Neural progenitor cell (in vitro differentiated cells): ENCODE measurements around the gene OTUD7B. TPM values are rescaled to one million over a fixed set of nuclear protein-coding genes. Genes with fewer than 3 reads are reported as not detected.
A peak's percentile ranks its signal among the peaks of the same experiment; 100 is the strongest.

Source experiments
- DNase-seq: peaks from one replicate; pipeline ENCODE4 v3.0.0-alpha.2; 2016; ENCODE audit warnings: low spot score
- H2AFZ ChIP-seq: fragments of 200-600 bp; sonication (generic); replicated peaks from 2 replicates; pipeline ENCODE4 v1.6.1; 2016; ENCODE audit warnings: antibody characterized with exemption
- H3F3A ChIP-seq: fragments of 200-600 bp; sonication (generic); 2 replicates; pipeline ENCODE4 v1.6.1; 2016; ENCODE audit warnings: antibody characterized with exemption, low read depth
- H3K27ac ChIP-seq: fragments of 200-600 bp; sonication (generic); 2 replicates; pipeline ENCODE4 v1.5.1; 2016; ENCODE audit warnings: mild to moderate bottlenecking
- H3K27me3 ChIP-seq: fragments of 200-600 bp; sonication (generic); 2 replicates; pipeline ENCODE4 v1.6.1; 2016; ENCODE audit warnings: mild to moderate bottlenecking, moderate library complexity
- H3K36me3 ChIP-seq: fragments of 200-600 bp; sonication (generic); 2 replicates; pipeline ENCODE4 v1.5.1; 2016
- H3K4me1 ChIP-seq: fragments of 200-600 bp; sonication (generic); 2 replicates; pipeline ENCODE4 v1.6.1; 2016; ENCODE audit warnings: mixed run types
- H3K4me2 ChIP-seq: fragments of 200-600 bp; sonication (generic); 2 replicates; pipeline ENCODE4 v1.6.1; 2016
- H3K4me3 ChIP-seq: fragments of 200-600 bp; sonication (generic); 2 replicates; pipeline ENCODE4 v1.5.1; 2016
- H3K79me2 ChIP-seq: fragments of 200-600 bp; sonication (generic); 2 replicates; pipeline ENCODE4 v1.6.1; 2016; ENCODE audit warnings: low read depth
- H3K9ac ChIP-seq: fragments of 200-600 bp; sonication (generic); 2 replicates; pipeline ENCODE4 v1.6.1; 2016
- H3K9me3 ChIP-seq: fragments of 200-600 bp; sonication (generic); 2 replicates; pipeline ENCODE4 v1.5.1; 2016; ENCODE audit warnings: low read depth
- H4K20me1 ChIP-seq: fragments of 200-600 bp; sonication (generic); 2 replicates; pipeline ENCODE4 v1.6.1; 2016; ENCODE audit warnings: low read depth
- H3K27ac Mint-ChIP-seq: 3 replicates; pipeline ENCODE4 v1.8.0; 2021; ENCODE audit warnings: mixed read lengths
- H3K27me3 Mint-ChIP-seq: 2 replicates; pipeline ENCODE4 v1.8.0; 2022; ENCODE audit warnings: low read depth, mild to moderate bottlenecking, inconsistent platforms, moderate library complexity, mixed read lengths; ENCODE audit not compliant: insufficient read depth
- H3K36me3 Mint-ChIP-seq: 3 replicates; pipeline ENCODE4 v1.8.0; 2021; ENCODE audit warnings: mixed read lengths
- H3K4me1 Mint-ChIP-seq: 3 replicates; pipeline ENCODE4 v1.8.0; 2021; ENCODE audit warnings: mixed read lengths
- H3K4me3 Mint-ChIP-seq: 3 replicates; pipeline ENCODE4 v1.8.0; 2021; ENCODE audit warnings: mild to moderate bottlenecking, moderate library complexity, mixed read lengths
- H3K9me3 Mint-ChIP-seq: 3 replicates; pipeline ENCODE4 v1.8.0; 2020; ENCODE audit warnings: mixed read lengths
- CTCF ChIP-seq: fragments of 200-600 bp; sonication (generic); IDR thresholded peaks from 2 replicates; pipeline ENCODE4 v1.5.1; 2017; ENCODE audit warnings: antibody characterized with exemption, mild to moderate bottlenecking
- EZH2 ChIP-seq: fragments of 200-600 bp; sonication (generic); IDR thresholded peaks from 2 replicates; pipeline ENCODE4 v1.6.1; 2017; ENCODE audit warnings: antibody characterized with exemption, mild to moderate bottlenecking, moderate library complexity
- EZH2phosphoT487 ChIP-seq: fragments of 200-600 bp; sonication (generic); IDR thresholded peaks from 2 replicates; pipeline ENCODE4 v1.6.1; 2017; ENCODE audit warnings: antibody characterized with exemption
- total RNA-seq: library from RNA; depleted of rRNA; stranded (reverse); fragments of >200 nt; gene quantifications from 2 replicates; pipeline ENCODE4 v1.2.3, GENCODE V29; 2015; ENCODE audit warnings: low replicate concordance

Gene OTUD7B
- total RNA-seq, 1 donor from 2014 or later: 10.7 TPM

DNA sequence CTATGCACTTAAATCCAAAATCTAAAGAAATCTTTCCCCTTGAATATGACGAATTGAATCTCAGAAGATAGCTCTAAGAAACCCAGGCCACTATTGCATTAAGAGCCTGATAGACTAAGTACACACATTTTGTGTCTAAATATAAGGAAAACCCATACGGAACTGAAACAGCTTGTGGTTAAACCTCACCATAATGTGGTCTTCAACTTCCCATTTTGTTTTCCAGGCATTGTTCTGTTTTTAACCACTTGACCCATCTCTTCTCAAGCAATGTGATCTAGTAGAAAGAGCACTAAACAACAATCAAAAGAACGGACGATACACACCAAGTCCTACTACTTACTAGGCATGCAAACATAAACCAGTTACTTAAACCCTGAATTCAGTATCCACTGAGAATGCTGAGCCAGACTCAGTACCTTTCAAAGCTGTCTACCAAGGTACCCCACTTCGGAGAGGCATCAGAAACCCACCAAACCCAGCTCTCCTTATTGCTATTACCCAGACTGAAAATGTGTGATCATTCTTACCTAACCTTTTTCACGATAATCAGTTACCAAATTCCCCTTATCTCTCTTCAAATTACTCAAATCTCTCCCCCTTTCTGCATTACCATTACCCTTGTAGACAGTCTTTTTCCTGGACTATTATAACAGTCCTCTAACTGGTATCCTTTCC is 12.8 kb downstream of the OTUD7B start:
- no peaks in the 10 kb centered on the region for H3K9me3 Mint-ChIP-seq
- no peak overlapping the region for H3K27ac ChIP-seq

DNA sequence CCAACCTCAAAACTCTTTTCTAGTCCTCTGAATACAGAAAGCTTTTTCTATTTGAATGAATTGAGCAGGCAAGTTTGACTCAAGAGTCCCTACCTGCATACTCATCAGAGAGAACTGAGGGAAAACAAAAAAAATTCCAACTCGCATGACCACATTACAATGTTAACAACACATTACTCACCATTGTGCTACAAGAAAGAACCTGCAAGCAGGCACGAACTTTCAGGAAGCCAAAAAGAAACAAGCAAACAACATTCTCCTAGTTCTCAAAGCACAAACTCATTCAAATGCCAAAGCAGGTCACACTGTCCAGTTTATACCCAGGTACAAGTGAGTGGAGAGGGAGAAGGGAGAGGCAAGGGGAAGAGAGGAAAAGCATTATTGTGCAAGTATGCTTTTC is 14.6 kb downstream of the OTUD7B start:
- Mint-ChIP-seq H3K36me3 (peaks cover 6% of the 10 kb centered on the region), H3K4me3 (no peak overlapping the region), H3K27ac (no peak overlapping the region), H3K4me1 (no peaks in the 10 kb centered on the region), H3K27me3 (no peaks in the 10 kb centered on the region), H3K9me3 (no peaks in the 10 kb centered on the region)
- no peaks in the 10 kb centered on the region for H3K27me3 ChIP-seq
- H3K4me1 ChIP-seq: no peaks in the 10 kb centered on the region
- no peak overlapping the region for H2AFZ ChIP-seq
- H3K79me2 ChIP-seq: peaks cover 64% of the 10 kb centered on the region
- TF ChIP-seq EZH2: no peak
- TF ChIP-seq EZH2phosphoT487: no peak
- no peak for TF ChIP-seq CTCF
- no peak overlapping the region for H3K9ac ChIP-seq
- no peaks in the 10 kb centered on the region for H3K36me3 ChIP-seq
- no peaks in the 10 kb centered on the region for H3K9me3 ChIP-seq
- no peak overlapping the region for H3K4me2 ChIP-seq
- H4K20me1 ChIP-seq: peaks cover 58% of the 10 kb centered on the region
- no peak for DNase-seq
- no peak overlapping the region for H3K4me3 ChIP-seq
- no peaks in the 10 kb centered on the region for H3F3A ChIP-seq
- H3K27ac ChIP-seq: peak overlapping the region; percentile 4

More for the DNA sequence above, 12.8 kb downstream of the OTUD7B start:
- Histone ChIP-seq H3K4me2 (no peak overlapping the region), H3K9me3 (no peaks in the 10 kb centered on the region), H3K4me3 (no peak overlapping the region), H2AFZ (no peak overlapping the region), H3K79me2 (peaks cover 68% of the 10 kb centered on the region), H3F3A (no peaks in the 10 kb centered on the region), H3K27me3 (no peaks in the 10 kb centered on the region), H3K9ac (no peak overlapping the region), H3K36me3 (no peaks in the 10 kb centered on the region), H3K4me1 (no peaks in the 10 kb centered on the region), H4K20me1 (peaks cover 67% of the 10 kb centered on the region)
- peaks cover 7% of the 10 kb centered on the region for H3K36me3 Mint-ChIP-seq
- no peak overlapping the region for H3K27ac Mint-ChIP-seq
- no peaks in the 10 kb centered on the region for H3K4me1 Mint-ChIP-seq
- no peaks in the 10 kb centered on the region for H3K27me3 Mint-ChIP-seq
- no peak overlapping the region for H3K4me3 Mint-ChIP-seq
- DNase-seq: no peak
- no peak for TF ChIP-seq CTCF
- no peak for TF ChIP-seq EZH2phosphoT487
- TF ChIP-seq EZH2: no peak

DNA sequence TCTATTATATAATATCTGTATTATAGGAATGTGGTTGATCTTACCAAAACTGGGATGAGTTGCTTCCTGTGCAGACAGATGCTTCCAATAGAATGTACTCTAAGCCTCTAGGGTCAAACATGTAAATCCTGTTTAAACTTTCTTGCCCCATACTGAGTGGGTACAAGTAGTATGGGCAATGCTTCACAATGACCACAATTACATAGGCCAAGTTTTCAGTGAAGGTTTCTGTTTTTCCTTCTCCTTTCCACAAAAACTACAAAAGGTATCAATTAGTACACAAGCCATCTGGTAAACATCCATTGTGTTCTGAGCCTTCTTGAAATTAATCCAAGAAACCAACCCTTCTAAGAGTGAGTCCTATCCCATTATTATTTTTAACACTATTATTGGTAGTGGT is 16.8 kb downstream of the OTUD7B start:
- H3F3A ChIP-seq: no peaks in the 10 kb centered on the region
- H3K9ac ChIP-seq: no peak overlapping the region
- H3K36me3 Mint-ChIP-seq: peaks cover 9% of the 10 kb centered on the region
- H3K4me3 ChIP-seq: no peak overlapping the region
- peaks cover 78% of the 10 kb centered on the region for H3K79me2 ChIP-seq
- no peaks in the 10 kb centered on the region for H3K9me3 ChIP-seq
- TF ChIP-seq CTCF (no peak), EZH2phosphoT487 (no peak), EZH2 (no peak)
- no peaks in the 10 kb centered on the region for H3K36me3 ChIP-seq
- no peaks in the 10 kb centered on the region for H3K27me3 ChIP-seq
- H3K4me1 Mint-ChIP-seq: no peaks in the 10 kb centered on the region
- H3K4me3 Mint-ChIP-seq: no peak overlapping the region
- H3K27ac ChIP-seq: no peak overlapping the region
- H4K20me1 ChIP-seq: peaks cover 46% of the 10 kb centered on the region
- H3K4me2 ChIP-seq: no peak overlapping the region
- H2AFZ ChIP-seq: no peak overlapping the region
- DNase-seq: no peak
- no peak overlapping the region for H3K27ac Mint-ChIP-seq
- no peaks in the 10 kb centered on the region for H3K4me1 ChIP-seq
- H3K9me3 Mint-ChIP-seq: no peaks in the 10 kb centered on the region
- no peaks in the 10 kb centered on the region for H3K27me3 Mint-ChIP-seq
